ENCODE results near the gene WBP1L.
"Not testable (repeated sequence)": the region's sequence is repeated elsewhere in the genome, so short reads cannot be mapped to it uniquely, and the experiment has no call there.

The WBP1L gene

DNA sequence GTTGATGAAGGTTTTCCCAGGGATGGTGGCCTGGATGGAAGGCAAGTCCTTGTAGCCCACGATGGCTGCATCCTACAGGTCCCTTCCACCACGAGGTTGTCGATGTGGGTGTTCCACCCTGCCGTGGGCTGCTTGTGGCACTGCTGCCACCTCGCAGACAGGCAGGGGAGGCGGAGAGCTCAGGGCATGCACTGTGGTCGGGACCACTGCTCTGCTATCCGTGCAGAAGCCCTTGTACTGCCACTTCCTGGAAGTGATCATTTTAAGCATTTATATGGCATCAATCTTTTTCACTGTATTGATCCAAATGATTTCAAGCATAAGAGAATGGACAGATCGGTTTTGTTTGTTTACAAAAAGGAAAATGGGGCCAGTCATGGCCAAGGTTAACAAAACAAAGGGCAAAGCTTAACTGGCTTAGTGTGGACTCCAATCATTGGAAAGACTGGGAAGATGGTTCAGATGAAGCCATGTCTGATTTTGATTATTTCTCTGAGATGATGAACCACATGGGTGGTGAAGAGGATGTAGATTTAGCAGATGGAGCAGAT lies 101.7 kb downstream of the WBP1L start:
- no peak for DNase-seq

DNA sequence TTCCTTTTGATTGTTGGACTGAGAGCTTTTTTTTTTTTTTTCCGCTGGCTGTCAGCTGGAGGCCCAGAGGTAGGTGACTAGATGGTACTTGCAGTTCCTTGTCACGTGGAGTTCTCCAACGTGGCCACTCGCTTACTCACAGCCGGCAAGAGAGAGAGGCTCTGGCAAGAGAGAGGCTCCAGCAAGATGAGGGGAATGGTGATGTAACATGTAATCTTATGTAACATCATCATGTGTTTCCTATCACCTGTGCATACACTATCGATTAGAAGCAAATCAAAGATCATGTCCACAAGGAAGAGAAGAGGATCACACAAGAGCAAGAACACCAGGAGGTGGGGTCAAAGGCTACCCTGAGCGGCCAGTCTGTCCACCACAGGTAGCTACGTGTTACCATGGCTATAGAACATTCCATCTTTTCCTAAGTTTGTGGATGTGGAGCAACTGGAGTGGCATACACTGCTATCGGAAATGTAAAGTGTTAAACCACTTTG lies 106.3 kb downstream of the WBP1L start:
- DNase-seq, result no peak

DNA sequence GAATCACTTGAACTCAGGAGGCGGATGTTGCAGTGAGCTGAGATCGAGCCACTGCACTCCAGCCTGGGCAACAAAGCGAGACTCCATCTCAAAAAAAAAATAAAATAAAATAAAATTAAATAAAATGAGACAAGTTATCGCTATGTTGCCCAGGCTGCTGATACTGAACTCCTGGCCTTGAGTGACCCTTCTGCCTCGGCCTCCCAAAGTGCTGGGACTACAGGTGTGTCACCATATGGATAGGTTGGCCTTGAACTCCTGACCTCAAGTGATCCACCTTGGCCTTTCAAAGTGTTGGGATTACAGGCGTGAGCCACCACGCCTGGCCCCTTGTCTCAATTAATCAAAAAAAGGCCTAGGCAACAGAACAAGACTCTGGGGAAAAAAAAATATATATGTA lies 109.5 kb downstream of the WBP1L start:
- not testable (repeated sequence) for DNase-seq

DNA sequence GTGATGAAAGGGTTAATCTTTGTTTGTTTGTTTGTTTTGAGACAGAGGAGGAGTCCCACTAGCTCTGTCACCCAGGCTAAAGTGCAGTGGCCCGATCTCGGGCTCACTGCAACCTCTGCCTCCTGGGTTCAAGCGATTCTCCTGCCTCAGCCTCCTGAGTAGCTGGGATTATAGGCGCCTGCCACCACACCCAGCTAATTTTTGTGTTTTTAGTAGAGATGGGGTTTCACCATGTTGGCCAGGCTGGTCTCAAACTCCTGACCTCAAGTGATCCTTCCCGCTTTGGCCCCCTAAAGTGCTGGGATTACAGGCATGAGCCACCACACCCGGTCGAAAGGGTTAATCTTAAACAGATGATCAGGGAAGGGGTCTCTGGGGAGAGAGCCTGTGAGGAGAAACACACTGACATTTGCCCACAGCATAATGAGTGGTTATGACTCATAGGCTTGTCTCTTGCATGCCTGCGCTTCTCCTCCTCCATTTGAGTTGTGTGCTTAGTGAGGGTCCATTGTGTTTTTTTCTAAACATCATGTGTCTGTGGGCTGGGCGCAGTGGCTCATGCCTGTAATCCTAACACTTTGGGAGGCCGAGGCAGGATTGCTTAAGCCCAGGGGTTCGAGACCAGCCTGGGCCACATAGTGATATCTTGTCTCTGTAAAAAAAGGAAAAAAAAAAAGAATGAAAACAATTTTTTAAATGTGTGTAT lies 112.1 kb downstream of the WBP1L start:
- DNase-seq, result not testable (repeated sequence)

DNA sequence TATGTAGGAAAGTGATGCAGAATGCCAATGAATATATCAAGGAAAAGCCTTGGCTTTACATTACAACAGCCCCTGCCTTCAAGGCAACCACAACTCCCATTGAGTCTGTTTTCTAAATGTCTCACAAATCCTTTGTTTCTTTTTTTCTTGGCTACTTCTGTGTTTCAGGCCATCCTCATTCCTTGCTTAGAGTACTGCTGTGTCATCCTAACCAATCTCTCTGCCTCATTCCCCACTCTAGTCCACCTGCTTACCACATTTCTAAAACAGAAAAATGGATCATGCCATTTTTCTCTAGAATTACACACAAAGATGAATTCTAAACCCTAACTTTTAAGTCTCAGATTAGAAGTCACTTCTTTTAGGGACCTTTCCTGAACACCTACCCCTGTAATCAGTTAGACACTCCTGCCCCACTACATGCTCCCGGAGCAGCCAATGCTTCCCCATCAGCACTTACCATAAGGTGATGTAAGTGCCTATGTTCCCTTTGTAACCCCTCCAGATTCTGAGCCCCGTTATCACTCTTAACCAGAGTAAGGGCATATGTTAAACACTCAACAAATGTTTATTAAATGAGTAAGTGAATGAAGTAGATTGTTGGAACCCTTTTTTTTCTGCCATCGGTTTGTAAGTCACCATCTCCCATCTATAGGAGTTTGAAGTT lies 113.1 kb downstream of the WBP1L start:
- no peak for DNase-seq

DNA sequence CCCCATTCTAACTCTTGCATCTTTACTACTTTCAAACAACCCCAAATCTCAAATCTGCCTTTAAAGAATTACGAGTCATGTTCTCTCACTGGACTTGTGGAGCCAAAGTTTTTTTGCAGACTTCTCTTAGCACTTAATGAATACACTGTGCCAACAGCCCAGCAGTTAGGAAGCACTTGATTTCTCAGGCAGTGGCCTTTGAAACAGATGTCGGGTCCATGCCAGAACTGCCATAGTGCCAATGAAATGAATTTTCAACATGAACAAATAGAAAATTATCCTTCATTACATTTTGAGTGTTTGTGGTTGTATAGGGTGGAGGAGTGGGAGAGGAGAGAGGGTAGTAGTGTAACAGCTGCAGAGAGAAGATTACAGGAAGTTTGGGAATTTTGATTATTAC lies 116.2 kb downstream of the WBP1L start:
- no peak for DNase-seq

DNA sequence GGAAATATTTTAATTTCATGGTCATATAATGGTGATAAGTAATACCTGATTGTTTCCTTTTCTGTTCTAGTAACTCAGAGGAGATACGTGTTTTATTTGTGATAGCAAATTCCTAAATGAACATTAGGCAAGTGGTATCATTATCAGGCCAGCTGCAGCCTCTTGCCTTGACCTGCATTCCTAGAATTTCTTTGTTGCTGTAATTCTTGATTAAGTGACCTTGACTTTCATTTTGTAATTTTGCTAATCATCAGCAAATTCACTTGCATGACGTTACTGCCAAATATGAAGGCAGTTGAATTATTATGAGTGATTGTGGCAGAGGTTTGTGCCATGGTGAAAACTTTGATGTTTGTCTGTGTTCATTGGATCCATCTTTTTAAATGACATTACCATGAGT lies 119.9 kb downstream of the WBP1L start:
- no peak for DNase-seq

DNA sequence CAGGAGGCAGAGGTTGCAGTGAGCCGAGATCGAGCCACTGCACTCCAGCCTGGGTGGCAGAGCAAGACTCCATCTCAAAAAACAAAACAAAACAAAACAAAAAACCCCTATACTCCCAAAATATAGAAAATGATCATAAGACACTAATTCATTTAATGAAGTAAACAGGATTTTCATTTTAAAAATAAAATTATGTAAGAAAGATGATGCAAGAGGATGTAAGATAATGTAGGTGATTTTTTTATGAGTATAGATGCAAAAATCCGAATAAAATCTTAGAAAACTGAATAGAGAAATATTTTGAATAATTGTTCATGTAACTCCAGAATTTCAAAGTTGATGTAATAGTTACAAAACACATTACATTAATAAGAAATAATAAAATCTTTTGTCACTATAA lies 121.9 kb downstream of the WBP1L start:
- no peak for DNase-seq

Measured in left hindlimb (tissue), 1 donor.